GM19043 (cell line): ENCODE results near the gene ADCYAP1.

ENCODE experiments used
- ATAC-seq: cut with Tn5 transposase; IDR thresholded peaks from one replicate; pipeline ENCODE4 v1.9.1; 2021; ENCODE audit warnings: low read depth; ENCODE audit not compliant: unreplicated experiment

Gene ADCYAP1

DNA sequence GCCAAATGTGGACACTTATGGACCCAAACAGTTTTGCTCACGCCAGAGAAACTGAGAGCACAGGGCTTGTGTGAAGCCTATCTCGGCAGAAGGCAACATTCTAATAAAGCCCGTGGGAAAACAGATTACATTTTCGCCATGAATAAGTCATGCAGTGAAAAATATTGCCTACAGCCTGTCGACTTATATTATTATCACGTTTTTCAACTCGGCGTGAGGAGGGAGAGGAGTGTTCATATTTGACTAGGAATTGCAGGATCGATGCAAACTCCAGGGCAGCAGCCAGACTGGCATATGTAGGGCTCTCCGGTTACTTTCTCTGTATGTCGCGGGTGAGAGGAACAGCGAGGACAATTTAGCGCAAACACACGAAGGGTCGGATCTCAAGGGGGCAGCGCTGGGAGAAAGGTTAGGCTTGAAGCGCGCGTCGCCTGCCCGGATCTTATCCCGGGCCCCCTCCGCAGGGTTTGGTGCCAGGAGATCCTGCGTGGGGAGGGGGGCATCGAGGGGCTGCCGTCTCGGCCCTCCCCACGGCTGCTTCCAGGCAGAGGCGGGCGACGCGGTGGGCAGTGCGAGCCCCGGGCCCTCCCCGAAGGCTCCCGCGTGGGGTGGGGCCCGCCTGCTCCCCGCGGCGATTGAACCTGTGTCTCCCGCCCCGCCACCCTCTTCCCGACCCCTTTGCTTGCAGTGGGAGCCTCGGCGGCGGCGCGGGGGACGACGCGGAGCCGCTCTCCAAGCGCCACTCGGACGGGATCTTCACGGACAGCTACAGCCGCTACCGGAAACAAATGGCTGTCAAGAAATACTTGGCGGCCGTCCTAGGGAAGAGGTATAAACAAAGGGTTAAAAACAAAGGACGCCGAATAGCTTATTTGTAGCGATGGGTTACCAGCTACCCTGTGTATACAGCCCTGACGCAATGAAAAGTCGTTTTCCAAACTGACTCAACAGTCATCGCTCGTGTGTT, 4.4 kb downstream of the ADCYAP1 start:
- no peak for ATAC-seq

DNA sequence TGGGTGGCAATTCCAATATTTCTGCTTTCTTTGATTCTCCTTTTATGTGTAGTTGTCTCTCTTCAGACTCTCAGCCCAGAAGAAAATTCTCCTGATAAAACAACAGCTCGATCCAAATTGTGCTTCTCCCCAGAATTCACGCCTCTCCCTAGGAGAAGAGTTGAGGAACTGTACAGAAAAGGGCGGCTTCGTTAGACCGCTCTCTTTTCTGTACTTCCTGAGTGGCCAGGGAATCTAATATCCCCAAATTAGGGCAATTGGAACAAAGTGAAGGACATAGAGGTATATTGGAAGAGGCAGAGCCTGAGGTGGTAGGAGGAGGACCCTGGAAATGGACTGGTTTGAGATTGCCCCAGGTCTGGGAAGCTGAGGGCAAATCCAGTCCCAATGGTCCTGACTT, 5.6 kb downstream of the ADCYAP1 start:
- no peak for ATAC-seq

DNA sequence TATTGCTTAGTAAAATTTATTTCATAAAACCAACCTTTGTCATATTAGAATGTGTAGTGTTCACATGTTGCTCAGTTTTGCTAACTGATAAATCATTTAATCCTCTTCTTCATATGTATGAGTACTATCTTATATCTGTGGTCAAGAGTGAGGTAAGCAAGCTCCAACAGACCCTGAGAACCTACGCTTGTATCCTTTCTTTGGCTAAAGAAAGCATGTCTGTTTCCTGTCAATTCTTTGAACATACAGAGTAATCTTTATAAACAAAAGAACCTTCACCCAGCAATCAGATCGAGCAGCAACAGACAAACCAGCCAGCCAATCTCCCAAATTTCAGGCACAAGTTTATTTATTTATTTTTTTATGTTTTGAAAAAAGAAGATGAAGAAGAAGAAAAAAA, 6.4 kb downstream of the ADCYAP1 start:
- ATAC-seq = no peak

DNA sequence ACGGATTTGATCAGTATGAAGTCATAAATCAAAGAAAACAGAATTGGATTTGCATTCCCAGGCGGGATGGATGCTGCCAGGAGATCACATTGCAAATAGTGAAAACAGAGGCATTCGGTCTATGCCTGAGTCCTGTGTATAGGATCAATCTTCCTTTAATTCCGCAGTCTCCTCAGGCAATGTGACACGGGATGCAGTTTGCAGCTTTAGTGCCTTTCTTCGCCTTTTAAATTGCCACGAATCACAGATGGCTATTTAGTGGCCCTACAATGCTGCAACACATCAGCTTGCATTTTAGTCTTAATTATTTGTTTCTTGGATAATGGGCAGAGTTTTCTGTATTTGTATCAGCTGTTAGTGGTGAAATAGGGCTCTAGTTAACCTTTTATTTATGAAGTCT, 6.8 kb downstream of the ADCYAP1 start:
- no peak for ATAC-seq

DNA sequence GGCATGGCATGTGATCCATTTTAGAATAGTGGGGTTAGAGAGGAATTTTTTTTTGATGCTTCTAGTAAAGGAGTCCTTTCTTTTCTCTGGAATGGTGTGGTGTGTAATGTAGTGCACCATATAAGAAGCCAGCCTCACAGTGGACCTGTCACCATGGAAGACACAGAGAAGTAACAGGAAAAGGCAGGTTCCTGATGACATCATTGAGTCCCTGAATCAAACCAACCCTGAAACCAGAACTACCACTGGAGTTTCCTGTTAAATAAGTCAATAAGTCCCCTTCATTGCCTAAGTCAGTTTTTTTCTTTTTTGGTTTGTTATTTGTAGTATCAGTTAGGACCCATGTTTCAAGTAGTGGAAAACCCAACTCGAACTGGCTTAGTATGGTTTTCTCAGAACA, 11.9 kb downstream of the ADCYAP1 start:
- no peak for ATAC-seq

DNA sequence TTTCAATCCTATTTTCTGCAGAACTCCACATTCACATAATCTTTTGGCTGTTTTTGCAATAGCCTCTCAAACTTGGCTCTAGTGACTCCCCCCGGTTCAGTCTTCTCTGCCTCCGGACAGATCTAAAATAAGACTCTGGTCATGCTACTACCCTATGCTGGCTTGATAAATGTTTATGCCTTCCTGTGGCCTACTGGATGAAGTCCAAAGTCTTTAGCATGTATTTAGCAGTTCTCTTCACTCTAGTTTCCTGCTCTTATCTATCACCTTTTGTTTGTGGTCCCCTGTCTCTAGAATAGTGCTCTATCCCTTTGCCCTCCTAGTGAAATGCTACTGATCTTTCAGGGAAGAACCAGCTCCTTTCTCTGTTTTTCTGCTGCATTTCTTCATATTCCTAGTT, 14.4 kb downstream of the ADCYAP1 start:
- ATAC-seq = no peak

DNA sequence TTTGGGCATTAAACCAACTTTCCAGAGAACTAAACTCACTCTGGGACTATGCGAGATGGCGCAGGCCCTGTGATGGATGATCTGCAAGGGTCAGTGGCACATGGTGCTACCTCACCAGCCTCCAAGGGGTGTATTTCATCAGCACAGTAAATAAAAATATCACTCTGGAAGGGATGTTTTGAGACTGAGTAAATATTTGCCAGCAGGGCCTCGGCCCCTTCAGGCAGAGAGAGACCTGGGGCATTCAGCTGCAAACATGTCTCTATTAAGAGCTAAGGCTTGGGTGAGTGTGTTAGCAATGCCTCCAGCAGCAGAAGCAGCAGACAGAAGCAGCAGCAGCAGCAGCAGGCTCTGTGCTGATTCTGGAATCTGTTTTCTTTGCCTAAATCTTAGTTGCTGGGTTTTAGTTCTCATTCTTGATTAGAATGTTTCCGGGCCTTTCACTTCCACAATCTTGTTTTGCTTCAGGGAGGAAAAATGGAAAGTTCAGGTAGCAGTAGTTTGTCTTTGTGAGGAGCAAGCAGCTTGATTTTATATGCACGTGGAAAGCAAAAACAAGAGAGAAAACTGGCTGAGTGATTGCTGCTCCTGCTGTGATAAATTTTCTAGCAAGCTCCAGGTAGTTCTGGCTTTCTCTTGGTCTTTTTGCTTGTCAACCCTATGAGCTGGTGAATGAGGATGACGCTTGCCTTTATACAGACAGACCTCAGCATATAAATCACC, 18.6 kb downstream of the ADCYAP1 start:
- no peak for ATAC-seq

DNA sequence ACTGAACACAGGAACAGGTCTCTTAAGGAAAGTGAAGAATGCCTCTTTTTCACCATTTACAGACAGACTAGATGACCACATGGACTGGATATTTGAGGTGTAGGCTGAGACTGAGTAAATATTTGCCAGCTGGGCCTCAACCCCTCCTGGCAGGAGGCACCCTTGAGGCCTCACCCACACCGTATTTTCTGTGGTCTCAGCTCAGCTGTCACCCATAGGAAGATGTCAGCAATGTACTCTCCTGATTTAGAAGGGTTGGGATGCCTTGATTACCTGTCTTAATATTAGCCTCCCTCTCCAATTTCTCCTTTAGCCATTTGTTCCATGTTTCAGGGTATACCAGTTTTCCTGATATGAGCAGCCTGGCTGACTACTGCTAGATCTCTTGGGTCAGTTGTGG, 20.3 kb downstream of the ADCYAP1 start:
- ATAC-seq = no peak

DNA sequence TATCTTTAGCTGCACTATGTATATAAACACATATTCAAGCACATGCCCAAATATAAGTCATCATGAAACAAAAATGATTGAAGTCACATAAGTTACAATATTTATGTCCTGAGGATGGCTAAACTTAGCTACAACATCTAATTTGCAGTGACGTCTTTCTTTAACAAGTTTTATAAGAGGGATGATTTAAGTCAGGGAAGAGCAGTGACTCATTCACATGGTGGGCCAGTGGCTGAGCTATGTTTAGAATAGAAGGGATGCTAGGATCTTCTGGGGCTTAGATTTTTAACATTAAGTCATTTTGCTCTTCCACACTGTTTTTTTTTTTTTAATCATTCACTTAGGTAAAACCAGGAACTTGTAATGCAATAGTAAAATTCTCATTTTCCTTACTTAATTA, 22.3 kb downstream of the ADCYAP1 start:
- ATAC-seq = no peak

DNA sequence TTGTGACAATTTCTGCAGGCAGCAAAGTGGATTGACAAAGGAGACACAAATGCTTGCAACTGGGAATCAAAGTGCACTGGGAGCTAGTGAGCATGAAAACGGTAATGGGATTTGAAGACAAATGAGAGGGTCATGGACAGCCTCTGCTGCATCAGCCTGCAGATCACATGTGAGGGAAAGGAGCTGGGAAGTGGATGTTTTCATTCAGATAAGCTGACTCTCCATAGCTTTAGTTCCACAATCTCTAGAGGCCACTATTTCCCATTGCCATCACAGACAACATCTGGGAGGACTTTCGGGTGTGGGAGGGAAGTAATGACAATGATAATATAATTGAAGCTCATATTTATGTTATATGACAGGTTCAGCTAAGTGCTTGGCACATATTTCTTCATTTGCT, 28.4 kb downstream of the ADCYAP1 start:
- no peak for ATAC-seq

DNA sequence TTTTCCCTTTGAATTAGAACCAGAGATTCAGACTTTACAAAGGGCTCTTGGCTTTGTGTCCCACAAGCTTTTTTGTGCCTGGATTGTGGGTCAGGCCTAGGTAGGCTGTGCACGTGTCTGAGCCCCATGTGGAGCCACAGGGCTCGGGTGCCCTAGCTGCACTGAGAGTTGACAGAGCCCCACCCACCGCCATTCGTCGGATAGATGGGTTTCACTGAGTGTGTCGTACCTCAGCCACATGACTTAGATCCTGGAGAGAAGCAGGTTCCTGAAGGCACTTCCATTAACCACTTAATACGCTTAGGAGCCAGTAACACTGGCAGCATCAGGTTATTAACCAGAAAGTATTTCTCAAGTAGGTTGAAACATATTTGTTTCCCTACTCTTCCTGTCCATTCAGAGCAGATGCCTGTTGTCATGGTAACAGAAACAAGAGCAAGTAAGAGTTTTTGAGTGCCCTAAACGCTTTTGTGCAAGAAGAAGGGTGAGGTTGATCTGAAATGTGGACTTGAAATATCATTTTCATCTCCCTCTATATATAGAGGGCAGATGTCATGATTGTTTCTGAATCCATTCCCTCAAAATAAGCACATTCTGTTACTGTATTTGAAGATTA, 30.0 kb downstream of the ADCYAP1 start:
- no peak for ATAC-seq

DNA sequence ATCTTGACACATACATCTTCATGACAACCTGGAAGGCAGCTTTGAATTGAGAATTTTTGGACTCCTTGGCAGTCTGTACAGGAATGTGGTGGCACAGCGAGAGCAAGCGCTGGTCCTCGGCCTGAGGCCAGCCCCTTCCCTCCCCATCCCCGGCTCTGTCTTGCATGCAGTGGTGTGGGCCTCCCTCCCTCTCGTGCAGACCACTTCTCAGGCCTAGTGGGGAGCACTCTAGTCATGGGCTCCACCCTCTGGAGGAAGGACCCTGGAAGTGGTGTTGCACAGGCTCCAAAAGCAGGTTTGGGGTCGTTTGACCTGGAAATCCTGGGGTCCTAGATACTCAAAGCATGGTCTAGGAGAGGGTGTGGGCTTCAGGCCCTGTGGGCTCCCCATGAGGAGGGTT, 32.3 kb downstream of the ADCYAP1 start:
- no peak for ATAC-seq

DNA sequence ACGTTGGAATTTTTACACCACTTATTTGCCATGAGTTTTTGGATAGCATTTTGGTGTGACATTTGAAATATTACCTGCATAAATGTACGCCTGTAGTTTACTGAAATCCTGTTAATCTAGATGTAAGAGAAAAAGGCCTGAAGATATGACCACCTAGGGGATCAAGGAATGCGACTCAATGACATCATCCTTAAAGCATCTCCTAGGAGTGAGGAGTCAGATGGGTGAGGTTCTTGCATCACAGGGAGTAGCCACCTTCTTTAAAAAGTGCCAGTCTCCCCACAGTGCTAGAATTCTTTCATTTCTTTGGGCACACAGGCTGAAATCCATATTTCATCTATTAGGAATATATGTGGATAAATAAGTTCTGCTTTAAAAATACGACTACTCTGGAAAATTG, 34.5 kb downstream of the ADCYAP1 start:
- ATAC-seq = no peak

DNA sequence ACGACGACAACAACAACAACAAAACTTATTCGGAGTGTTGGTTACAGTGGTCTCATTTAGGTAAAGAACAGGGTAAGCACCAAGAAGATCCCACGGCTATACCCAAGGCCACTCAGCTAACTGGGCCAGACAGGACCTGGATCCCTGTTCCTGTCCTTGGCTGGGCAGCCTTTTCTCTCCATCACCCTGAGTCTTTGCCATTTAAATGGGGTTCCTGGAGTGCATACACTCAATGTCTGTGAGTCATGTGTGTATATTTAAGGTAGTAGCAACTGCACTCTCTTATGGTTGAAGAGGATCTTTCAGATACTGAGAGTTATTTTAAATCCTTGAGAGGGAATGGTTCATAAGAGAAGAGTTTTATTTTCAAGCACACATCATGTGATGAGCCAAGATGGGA, 35.3 kb downstream of the ADCYAP1 start:
- ATAC-seq = no peak

DNA sequence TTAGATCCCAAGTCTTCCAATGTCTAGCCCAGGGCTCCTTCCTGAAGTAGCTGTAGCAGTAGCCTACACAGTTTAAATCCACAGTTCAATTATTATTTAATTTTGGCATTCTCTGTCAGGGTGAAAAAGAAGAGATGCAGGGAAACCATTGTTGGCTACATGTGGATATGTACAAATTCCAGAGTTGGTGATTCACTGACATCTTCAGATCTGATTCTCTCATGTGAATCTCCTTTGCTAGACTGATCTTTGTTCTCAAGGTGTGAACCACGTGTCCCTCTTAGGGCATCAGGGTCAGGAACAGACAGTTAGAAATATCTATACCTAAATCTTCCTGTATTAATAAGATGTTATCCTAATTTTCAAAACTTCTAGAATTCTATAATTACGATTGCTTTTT, 36.7 kb downstream of the ADCYAP1 start:
- no peak for ATAC-seq

DNA sequence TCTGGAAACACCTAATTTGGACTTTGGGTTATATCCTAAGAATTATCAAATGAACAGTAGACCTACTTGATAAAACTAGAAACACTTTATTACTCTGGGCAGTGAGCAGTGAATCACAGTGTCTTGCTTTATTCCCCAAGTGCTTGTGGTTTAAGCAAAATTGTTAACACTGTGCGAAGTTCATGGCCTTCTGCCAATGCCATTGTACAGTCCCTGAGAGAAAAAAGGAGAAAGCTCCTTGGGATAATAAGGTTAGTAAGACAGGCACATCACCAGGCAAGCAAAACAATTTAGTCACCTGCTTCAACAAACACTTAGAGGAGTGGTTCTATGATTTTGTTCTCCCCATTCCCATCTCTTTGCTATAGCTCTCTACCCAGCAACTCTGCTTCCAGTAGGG, 39.8 kb downstream of the ADCYAP1 start:
- no peak for ATAC-seq

DNA sequence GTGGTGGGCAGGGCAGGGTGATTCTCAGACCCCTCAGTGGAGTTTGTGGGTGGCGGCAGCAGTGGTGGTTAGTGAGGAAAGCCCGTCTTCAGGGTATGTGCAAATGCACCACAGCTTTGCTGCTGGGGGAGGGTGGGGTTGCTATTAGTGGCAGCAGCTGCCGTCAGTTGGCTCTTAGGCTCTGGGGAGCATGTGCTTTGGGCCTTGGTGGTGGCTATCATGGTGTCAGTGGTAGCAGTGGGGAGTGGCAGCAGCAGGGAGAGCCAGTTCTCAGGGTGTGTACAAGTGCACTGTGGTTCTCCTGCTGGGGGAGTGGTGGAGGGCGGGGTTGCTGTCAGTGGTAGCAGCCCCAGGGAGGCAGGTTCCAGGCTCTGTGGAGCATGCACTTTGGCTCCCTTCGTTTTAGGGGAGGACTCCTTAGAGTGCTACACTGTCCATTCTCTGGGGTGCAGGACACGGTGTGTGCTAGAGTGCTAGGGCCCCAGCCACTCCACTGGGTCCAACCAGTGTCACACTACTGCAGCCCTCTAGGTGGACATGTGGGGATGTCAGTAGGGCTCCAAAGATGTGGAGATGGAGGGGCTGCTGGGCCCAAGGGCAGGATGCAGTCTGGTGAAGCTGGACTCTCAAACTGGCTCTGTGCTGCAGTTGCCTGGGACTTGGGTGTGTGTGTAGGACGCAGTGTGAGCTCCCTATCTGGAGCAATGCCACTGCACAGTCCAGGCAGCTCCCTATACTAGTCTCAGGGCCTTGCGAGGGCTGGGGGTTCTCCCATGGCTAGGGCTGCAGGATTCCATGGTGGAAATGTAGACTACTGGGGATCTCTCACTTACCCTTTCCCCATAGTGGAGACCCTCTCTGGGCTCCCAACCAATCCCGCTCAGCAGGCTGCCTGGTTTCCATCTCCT, 45.3 kb downstream of the ADCYAP1 start:
- no peak for ATAC-seq

DNA sequence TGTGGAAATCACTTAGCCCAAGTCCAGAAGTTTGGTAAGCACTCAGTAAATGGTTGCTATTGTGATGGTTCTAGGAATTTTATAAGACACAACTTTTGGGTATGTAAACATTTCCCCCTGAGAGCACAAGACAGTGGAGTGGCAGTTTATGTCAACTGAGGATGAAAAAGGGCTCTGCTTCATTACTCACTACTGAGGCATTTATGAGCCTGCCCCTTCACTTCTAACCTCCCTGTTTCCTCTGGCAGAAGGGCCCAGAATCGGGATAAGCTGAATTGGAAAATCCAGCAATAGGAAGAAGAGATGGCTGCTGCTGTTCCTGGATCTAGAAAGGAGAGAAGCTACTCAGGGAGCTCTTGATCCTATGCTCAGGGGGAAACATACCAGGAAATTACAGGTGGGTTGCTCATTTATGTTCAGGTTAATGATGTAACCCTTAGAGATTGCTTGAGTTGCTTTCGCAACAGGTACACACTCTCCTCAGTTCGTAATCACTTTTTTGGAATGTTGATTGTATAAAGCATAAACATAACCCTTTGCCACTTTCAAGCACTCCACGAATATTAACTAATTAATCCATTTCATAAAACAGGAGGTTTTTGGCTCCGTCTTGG, 46.3 kb downstream of the ADCYAP1 start:
- ATAC-seq = no peak

DNA sequence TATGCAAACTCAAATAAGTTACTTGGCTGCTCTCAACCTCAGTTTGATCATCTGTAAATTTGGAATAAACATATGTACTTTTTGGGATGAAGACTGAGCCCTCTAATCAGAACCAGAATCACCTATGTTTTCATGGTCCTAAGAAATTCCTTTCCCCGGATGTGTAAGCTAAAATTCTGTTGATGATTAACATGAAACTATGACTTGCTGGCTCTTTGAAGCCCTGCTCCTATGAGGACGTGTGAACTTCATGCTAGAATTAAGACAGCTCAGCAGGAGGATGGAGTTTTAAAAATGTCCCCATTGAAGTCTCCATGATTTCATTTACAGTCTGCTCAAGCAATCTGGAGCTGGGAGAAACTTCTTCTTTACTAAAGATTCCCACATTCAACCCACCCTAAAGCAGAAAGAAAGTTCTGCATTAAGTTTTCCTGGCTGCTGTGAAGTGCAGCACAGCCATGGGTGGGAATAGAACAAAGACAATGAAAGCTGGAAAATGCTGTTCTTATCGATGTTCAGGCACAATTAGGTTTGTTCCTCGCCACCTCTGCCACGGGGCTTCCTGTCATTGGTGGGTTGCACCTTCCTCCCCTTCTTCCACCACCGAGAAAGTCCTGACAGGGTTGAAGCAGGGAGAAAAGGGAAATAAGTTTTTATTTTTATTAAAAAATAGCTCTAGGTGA, 50.9 kb downstream of the ADCYAP1 start:
- ATAC-seq = no peak
